HCT116 (cell line): ENCODE measurements around the gene RAB31. TPM values are rescaled to one million over a fixed set of nuclear protein-coding genes. Genes with fewer than 3 reads are reported as not detected.

Source experiments
- ATAC-seq: fragments of 200-7000 bp; cut with Tn5 transposase; 2 replicates; pipeline ENCODE4 v1.9.1; 2020; ENCODE audit warnings: mild to moderate bottlenecking, moderate library complexity
- BruUV-seq: library from RNA; stranded (reverse); fragments of 400-500 nt; replicated peaks from 2 replicates; lab custom pipeline; 2021; lab: Mats Ljungman, UMichigan
- CTCF ChIA-PET: fragments of 300-600 bp; sonication (Branson Sonifier 250); formaldehyde crosslinking; loops from one replicate; lab custom pipeline; 2021; ENCODE audit warnings: antibody characterized with exemption; lab: Charles Lee
- POLR2A ChIA-PET: fragments of 300-600, 350-600 bp; sonication (Branson Sonifier 250); formaldehyde crosslinking; loops from one replicate; lab custom pipeline; 2021; ENCODE audit warnings: antibody characterized with exemption; lab: Charles Lee
- RAD21 ChIA-PET, 2 experiments: fragments of 300-600 bp; sonication (Branson Sonifier 250); formaldehyde crosslinking; loops; one replicate each; lab custom pipeline; 2023; ENCODE audit warnings: low total read pairs in 2 of 2; ENCODE audit not compliant: uncharacterized antibody in 2 of 2, unreplicated experiment in 2 of 2, low non-redundant PET in 1 of 2; lab: Charles Lee
- DNase-seq: peaks from one replicate; pipeline ENCODE4 v3.0.0-alpha.2; 2010; ENCODE audit warnings: low read depth, low spot score
- H2AFZ ChIP-seq: fragments of 200-600 bp; shearing (Covaris generic), sonication (generic); 2 replicates; pipeline ENCODE4 v1.6.1; 2017; ENCODE audit warnings: low read depth, mixed run types, mixed read lengths, antibody characterized with exemption, low read length; ENCODE audit not compliant: poor library complexity, severe bottlenecking
- H3K27ac ChIP-seq: 2 replicates; pipeline ENCODE4 v1.5.1; 2012; ENCODE audit warnings: low read depth, low read length
- H3K27me3 ChIP-seq: fragments of 200-600 bp; sonication (generic); 2 replicates; pipeline ENCODE4 v1.6.1; 2016; ENCODE audit warnings: mixed run types, low read length, mixed read lengths; ENCODE audit not compliant: insufficient read depth
- H3K36me3 ChIP-seq, 2 experiments: fragments of 200-500 bp in 1 of 2; fragments of 200-600 bp in 1 of 2; sonication (Bioruptor generic) in 1 of 2; sonication (generic) in 1 of 2; 2 replicates each; pipeline versions ENCODE4 v1.5.1 to v1.6.1; 2014 to 2016; ENCODE audit warnings: low read length in 2 of 2, inconsistent platforms in 1 of 2, mixed read lengths in 1 of 2, mixed run types in 1 of 2; ENCODE audit not compliant: insufficient read depth in 2 of 2, control insufficient read depth in 1 of 2
- H3K4me1 ChIP-seq, 2 experiments: fragments of 200-600 bp in 1 of 2; sonication (generic) in 1 of 2; 2 replicates each; pipeline versions ENCODE4 v1.5.1 to v1.6.1; 2012 to 2017; ENCODE audit warnings: low read length in 2 of 2, inconsistent platforms in 1 of 2, mild to moderate bottlenecking in 1 of 2, mixed read lengths in 1 of 2, mixed run types in 1 of 2, moderate library complexity in 1 of 2; ENCODE audit not compliant: insufficient read depth in 2 of 2, control insufficient read depth in 1 of 2
- H3K4me2 ChIP-seq: fragments of 200-600 bp; sonication (generic); 2 replicates; pipeline ENCODE4 v1.6.1; 2017; ENCODE audit warnings: mixed run types, low read length, mixed read lengths
- H3K4me3 ChIP-seq, 2 experiments: fragments of 200-600 bp in 1 of 2; sonication (generic) in 1 of 2; replicated peaks in 1 of 2; 2 replicates each; pipeline ENCODE4 v1.5.1; 2011 to 2016; ENCODE audit warnings: low read length in 2 of 2, control low read depth in 1 of 2, low read depth in 1 of 2, mild to moderate bottlenecking in 1 of 2, mixed read lengths in 1 of 2, mixed run types in 1 of 2
- H3K79me2 ChIP-seq: fragments of 200-600 bp; sonication (generic); 2 replicates; pipeline ENCODE4 v1.6.1; 2017; ENCODE audit warnings: mild to moderate bottlenecking, mixed run types, low read length, moderate library complexity, mixed read lengths; ENCODE audit not compliant: insufficient read depth
- H3K9ac ChIP-seq: fragments of 200-600 bp; sonication (generic); 2 replicates; pipeline ENCODE4 v1.6.1; 2016; ENCODE audit warnings: low read length, mixed read lengths
- H3K9me2 ChIP-seq: fragments of 200-600 bp; sonication (generic), shearing (Covaris generic); 2 replicates; pipeline ENCODE4 v1.6.1; 2017; ENCODE audit warnings: mixed run types, mild to moderate bottlenecking, moderate library complexity; ENCODE audit not compliant: insufficient read depth
- H3K9me3 ChIP-seq, 2 experiments: fragments of 200-500 bp in 1 of 2; fragments of 200-600 bp in 1 of 2; sonication (Bioruptor generic) in 1 of 2; sonication (generic) in 1 of 2; 2 replicates each; pipeline ENCODE4 v1.6.1; 2014 to 2017; ENCODE audit warnings: low read length in 2 of 2, mixed read lengths in 2 of 2, inconsistent platforms in 1 of 2, low read depth in 1 of 2, mild to moderate bottlenecking in 1 of 2, mixed run types in 1 of 2, moderate library complexity in 1 of 2; ENCODE audit not compliant: control insufficient read depth in 1 of 2, insufficient read depth in 1 of 2
- H4K20me1 ChIP-seq: fragments of 200-600 bp; sonication (generic), shearing (Covaris generic); 2 replicates; pipeline ENCODE4 v1.6.1; 2017; ENCODE audit warnings: mixed run types, mild to moderate bottlenecking, moderate library complexity; ENCODE audit not compliant: insufficient read depth
- CTCF ChIP-seq, 3 experiments: fragments of 200-600 bp in 1 of 3; sonication (generic) in 1 of 3; IDR thresholded peaks in 2 of 3; conservative IDR thresholded peaks in 1 of 3; 2 replicates each; pipeline ENCODE4 v1.5.1; 2012 to 2017; ENCODE audit warnings: low read depth in 2 of 3, low read length in 2 of 3, antibody characterized with exemption in 1 of 3, borderline replicate concordance in 1 of 3, control low read depth in 1 of 3, mild to moderate bottlenecking in 1 of 3, mixed read lengths in 1 of 3, mixed run types in 1 of 3, moderate library complexity in 1 of 3; ENCODE audit not compliant: insufficient read depth in 1 of 3
- ELF1 ChIP-seq: IDR thresholded peaks from 2 replicates; pipeline ENCODE4 v1.6.1; 2012; ENCODE audit warnings: low read depth, borderline replicate concordance
- EZH2 ChIP-seq: fragments of 200-600 bp; sonication (generic); IDR thresholded peaks from 2 replicates; pipeline ENCODE4 v1.6.1; 2017; ENCODE audit warnings: antibody characterized with exemption, mixed run types
- FOSL1 ChIP-seq: IDR thresholded peaks from 2 replicates; pipeline ENCODE4 v1.6.1; 2012; ENCODE audit warnings: low read depth
- MAX ChIP-seq: IDR thresholded peaks from 2 replicates; pipeline ENCODE4 v1.6.1; 2012
- POLR2A ChIP-seq: IDR thresholded peaks from 2 replicates; pipeline ENCODE4 v1.7.0; 2011; ENCODE audit warnings: borderline replicate concordance; ENCODE audit not compliant: insufficient read depth, insufficient read length; ENCODE audit errors: extremely low read depth
- POLR2AphosphoS5 ChIP-seq: IDR thresholded peaks from 2 replicates; pipeline ENCODE4 v1.6.1; 2011; ENCODE audit warnings: mild to moderate bottlenecking, low read depth, low read length, moderate library complexity
- RAD21 ChIP-seq: IDR thresholded peaks from 2 replicates; pipeline ENCODE4 v1.6.1; 2012; ENCODE audit warnings: low read depth, mild to moderate bottlenecking
- REST ChIP-seq: IDR thresholded peaks from 2 replicates; pipeline ENCODE4 v1.6.1; 2012; ENCODE audit warnings: low read depth
- SIN3A ChIP-seq: IDR thresholded peaks from 2 replicates; pipeline ENCODE4 v1.6.1; 2012; ENCODE audit warnings: low read depth
- SP1 ChIP-seq: IDR thresholded peaks from 2 replicates; pipeline ENCODE4 v1.6.1; 2012; ENCODE audit warnings: low read depth
- TCF7L2 ChIP-seq: IDR thresholded peaks from 2 replicates; pipeline ENCODE4 v1.7.0; 2011; ENCODE audit warnings: borderline replicate concordance, inconsistent platforms; ENCODE audit not compliant: insufficient read depth, insufficient read length; ENCODE audit errors: extremely low read depth
- ZFX ChIP-seq: fragments of 450-650 bp; IDR thresholded peaks from 2 replicates; pipeline ENCODE4 v1.6.1; 2017
- intact Hi-C: fragments of 100-400 bp; cut with micrococcal nuclease; formaldehyde crosslinking; loops from 2 replicates; pipeline ENCODE4 v1.10.0; 2022
- total RNA-seq: library from RNA; stranded (reverse); gene quantifications from one replicate; pipeline ENCODE4 v1.2.1, GENCODE V29; 2021; ENCODE audit not compliant: unreplicated experiment

RAB31 gene
- total RNA-seq, 1 experiment from 2014 or later, result 46.9 TPM

- no peak for TF ChIP-seq REST
- no peak for TF ChIP-seq TCF7L2
- no peak for TF ChIP-seq SP1
- no peak for TF ChIP-seq RAD21
- no peak for TF ChIP-seq POLR2A
Measured at GRCh38 chr18:9730786-9731185, 22.7 kb downstream of the RAB31 start (continued).

GRCh38 chr18:9731380-9731779, 23.3 kb downstream of the RAB31 start:
- Histone ChIP-seq H3K9ac (no peak overlapping the region), H3K9me3 (no peaks in the 10 kb centered on the region)
- CTCF ChIA-PET, result no interaction called here
- TF ChIP-seq CTCF (IDR thresholded peaks at IDR 0.05 in 2 of 3, conservative IDR thresholded peaks at IDR 0.05 in 1 of 3; ENCODE audit: borderline replicate concordance in 1 of 3, insufficient read depth in 1 of 3, low read depth in 2 of 3, low read length in 2 of 3) (no peak), SIN3A (no peak), ZFX (no peak), EZH2 (no peak), REST (no peak), ELF1 (no peak), FOSL1 (no peak), POLR2AphosphoS5 (no peak), MAX (no peak)
- TF ChIP-seq, all 23 proteins: peak for 0
- Histone ChIP-seq H3K9me2 (no peaks in the 10 kb centered on the region), H3K36me3 (no peaks in the 10 kb centered on the region), H4K20me1 (no peaks in the 10 kb centered on the region; the same call in 1 of the 2 replicates), H3K4me2 (no peak overlapping the region), H3K4me3 (no peak overlapping the region), H3K4me1 (peaks cover 4 to 16% of the 10 kb centered on the region in 2 experiments), H2AFZ (no peak overlapping the region), H3K79me2 (no peaks in the 10 kb centered on the region), H3K27ac (no peak overlapping the region), H3K27me3 (peaks cover 11% of the 10 kb centered on the region; the same call in 1 of the 2 replicates)
- DNase-seq, result no peak
- POLR2A ChIA-PET, result no interaction called here
- BruUV-seq, result no TSS peak
- ATAC-seq, result no peak
- RAD21 ChIA-PET, result no interaction called here
- intact Hi-C loops, result no loop called here
